T-helper 2 cell treated with Interferon-gamma antibody and Interleukin-4, amounts not matched to agents 100 ng/mL and 5 ng/mL, for 36 hours (primary cell): Measurements from ENCODE around the gene KRTAP10-3. TPM values are rescaled to one million over a fixed set of nuclear protein-coding genes. Genes with fewer than 3 reads are reported as not detected.

Experiments
- total RNA-seq: library from RNA; stranded (reverse); gene quantifications from 2 replicates; pipeline ENCODE4 v1.2.3, GENCODE V29; 2022

Gene KRTAP10-3
- total RNA-seq, 1 donor from 2014 or later: not detected

Other genes starting within 250 kb of the KRTAP10-3 start
- 19.8 and 19.9 TPM in 2 replicates for gene CFAP410, start 219.4 kb downstream of the KRTAP10-3 start, total RNA-seq
- gene TRPM2, start 205.2 kb downstream of the KRTAP10-3 start, total RNA-seq: 17.8 and 20.6 TPM in 2 replicates
- gene LRRC3, start 103.3 kb downstream of the KRTAP10-3 start, total RNA-seq: 3.3 and 3.9 TPM in 2 replicates
- not detected in 2 replicates for gene KRTAP10-1, start 18.6 kb downstream of the KRTAP10-3 start, total RNA-seq
- gene KRTAP10-2, start 7.3 kb downstream of the KRTAP10-3 start, total RNA-seq: not detected in 2 replicates
- not detected in 2 replicates for gene KRTAP10-4, start 14.9 kb upstream of the KRTAP10-3 start, total RNA-seq
- gene KRTAP10-5, start 21.8 kb upstream of the KRTAP10-3 start, total RNA-seq: not detected in 2 replicates
- gene KRTAP10-6, start 33.7 kb upstream of the KRTAP10-3 start, total RNA-seq: not detected in 2 replicates
- gene KRTAP10-7, start 41.8 kb upstream of the KRTAP10-3 start, total RNA-seq: not detected in 2 replicates
- not detected in 2 replicates for gene KRTAP10-8, start 53.3 kb upstream of the KRTAP10-3 start, total RNA-seq
- not detected in 2 replicates for gene KRTAP10-9, start 68.3 kb upstream of the KRTAP10-3 start, total RNA-seq
- gene KRTAP10-10, start 78.6 kb upstream of the KRTAP10-3 start, total RNA-seq: not detected in 2 replicates
- not detected in 2 replicates for gene KRTAP10-11, start 87.6 kb upstream of the KRTAP10-3 start, total RNA-seq
- gene KRTAP12-4, start 95.9 kb upstream of the KRTAP10-3 start, total RNA-seq: not detected in 2 replicates
- gene KRTAP12-3, start 99.1 kb upstream of the KRTAP10-3 start, total RNA-seq: not detected in 2 replicates
- not detected in 2 replicates for gene KRTAP12-2, start 108.1 kb upstream of the KRTAP10-3 start, total RNA-seq
- not detected in 2 replicates for gene KRTAP12-1, start 123.4 kb upstream of the KRTAP10-3 start, total RNA-seq
- not detected in 2 replicates for gene KRTAP10-12, start 138.4 kb upstream of the KRTAP10-3 start, total RNA-seq
- not detected in 2 replicates for gene TSPEAR, start 152.8 kb upstream of the KRTAP10-3 start, total RNA-seq
- gene UBE2G2, start 243.0 kb upstream of the KRTAP10-3 start, total RNA-seq: 97.9 and 106 TPM in 2 replicates